ENCODE results near the gene SLMAP.
A peak's percentile ranks its signal among the peaks of the same experiment; 100 is the strongest.
"Not testable (repeated sequence)": the region's sequence is repeated elsewhere in the genome, so short reads cannot be mapped to it uniquely, and the experiment has no call there.

SLMAP gene

DNA sequence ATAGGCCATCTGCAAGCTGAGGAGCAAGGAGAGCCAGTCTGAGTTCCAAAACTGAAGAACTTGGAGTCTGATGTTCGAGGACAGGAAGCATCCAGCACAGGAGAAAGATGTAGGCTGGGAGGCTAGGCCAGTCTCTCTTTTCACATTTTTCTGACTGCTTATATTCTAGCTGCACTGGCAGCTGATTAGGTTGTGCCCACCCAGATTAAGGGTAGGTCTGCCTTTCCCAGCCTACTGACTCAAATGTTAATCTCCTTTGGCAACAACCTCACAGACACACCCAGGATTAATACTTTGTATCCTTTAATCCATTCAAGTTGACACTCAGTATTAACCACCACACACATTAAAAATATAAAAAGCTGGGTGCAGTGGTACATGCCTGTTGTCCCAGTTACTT is 113.0 kb downstream of the SLMAP start:
- not testable (repeated sequence) for H3K9me3 ChIP-seq (ENCODE audit: low read length); H3K9ac ChIP-seq (ENCODE audit: low read length); H3K27ac ChIP-seq (ENCODE audit: low read depth, low read length); H3K4me1 ChIP-seq (ENCODE audit: insufficient read depth, low read length); H3K27me3 ChIP-seq (ENCODE audit: control insufficient read depth in 1 of 2, insufficient read depth in 2 of 2, low read length in 2 of 2); H3K4me3 ChIP-seq (ENCODE audit: low read depth in 1 of 2, low read length in 2 of 2); H3K36me3 ChIP-seq (ENCODE audit: insufficient read depth, low read length)

DNA sequence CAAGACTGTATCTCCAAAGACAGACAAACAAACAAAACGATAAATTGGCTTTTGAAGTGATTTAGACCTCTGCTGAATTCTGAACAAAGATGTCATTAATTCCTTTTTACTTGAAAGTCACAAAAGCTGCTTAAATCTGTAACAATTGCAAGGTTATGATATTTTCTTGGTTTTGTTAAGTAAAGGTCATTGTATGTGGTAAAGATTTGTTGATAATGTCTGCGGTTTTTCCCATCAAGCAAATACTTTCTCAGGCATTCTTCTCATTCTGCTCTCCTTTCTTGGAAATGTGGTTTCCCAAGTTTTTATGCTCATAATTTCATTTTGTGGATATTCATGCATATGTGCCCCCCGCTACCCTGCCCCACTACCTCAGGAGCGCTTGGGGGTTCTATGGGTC is 116.5 kb downstream of the SLMAP start:
- H3K36me3 ChIP-seq (ENCODE audit: insufficient read depth, low read length) = peaks cover 4% of the 10 kb centered on the region
- no peaks in the 10 kb centered on the region for H3K9me3 ChIP-seq (ENCODE audit: low read length)
- no peak overlapping the region for H3K27ac ChIP-seq (ENCODE audit: low read depth, low read length)
- H3K27me3 ChIP-seq (ENCODE audit: control insufficient read depth in 1 of 2, insufficient read depth in 2 of 2, low read length in 2 of 2) = no peaks in the 10 kb centered on the region
- H3K4me1 ChIP-seq (ENCODE audit: insufficient read depth, low read length) = peaks cover 7% of the 10 kb centered on the region
- no peak overlapping the region for H3K9ac ChIP-seq (ENCODE audit: low read length)
- no peak overlapping the region for H3K4me3 ChIP-seq (ENCODE audit: low read depth in 1 of 2, low read length in 2 of 2)

DNA sequence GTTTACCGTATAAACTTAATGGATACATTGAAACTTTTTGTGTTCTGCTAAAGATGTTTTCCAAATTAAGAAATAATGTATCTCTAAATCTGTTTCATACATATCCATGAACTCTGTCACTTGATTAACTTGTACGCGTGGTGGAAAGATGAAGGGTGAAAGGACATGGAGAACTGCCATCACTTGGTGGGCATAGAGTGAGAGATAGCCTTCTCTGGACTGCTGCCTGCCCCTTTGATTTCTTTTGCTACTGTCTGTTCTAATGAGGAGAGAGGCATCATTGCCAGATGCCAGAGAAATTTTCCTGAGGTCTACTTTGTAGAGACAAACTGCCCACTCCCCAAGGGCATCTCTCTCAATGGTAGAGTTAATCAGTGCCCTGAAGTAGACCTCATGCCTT is 120.5 kb downstream of the SLMAP start:
- Histone ChIP-seq H3K36me3 (ENCODE audit: insufficient read depth, low read length) (no peaks in the 10 kb centered on the region), H3K27me3 (ENCODE audit: control insufficient read depth in 1 of 2, insufficient read depth in 2 of 2, low read length in 2 of 2) (no peaks in the 10 kb centered on the region), H3K4me3 (ENCODE audit: low read depth in 1 of 2, low read length in 2 of 2) (no peak overlapping the region), H3K9me3 (ENCODE audit: low read length) (no peaks in the 10 kb centered on the region), H3K27ac (ENCODE audit: low read depth, low read length) (no peak overlapping the region), H3K9ac (ENCODE audit: low read length) (no peak overlapping the region), H3K4me1 (ENCODE audit: insufficient read depth, low read length) (peaks cover 7% of the 10 kb centered on the region)

DNA sequence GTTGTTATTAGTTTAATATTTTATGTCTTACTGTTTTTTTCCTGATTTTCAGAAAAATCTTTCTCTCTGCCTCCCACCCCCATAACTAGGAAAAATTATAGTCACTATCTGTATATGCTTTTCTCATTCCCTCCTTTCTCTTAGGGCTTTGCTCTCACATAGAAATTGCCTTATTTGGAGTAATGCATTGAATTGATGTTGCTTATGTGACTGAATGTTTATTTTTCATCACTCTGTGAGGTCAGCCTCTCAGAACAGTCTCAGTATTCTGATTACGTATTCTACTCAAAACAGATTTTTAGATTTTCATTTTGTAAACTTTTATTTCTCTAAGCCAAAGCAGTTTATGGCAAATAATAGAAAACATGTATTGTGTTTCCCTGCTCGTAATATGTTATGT is 121.0 kb downstream of the SLMAP start:
- no peak overlapping the region for H3K4me3 ChIP-seq (ENCODE audit: low read depth in 1 of 2, low read length in 2 of 2)
- H3K9ac ChIP-seq (ENCODE audit: low read length) = no peak overlapping the region
- H3K9me3 ChIP-seq (ENCODE audit: low read length) = no peaks in the 10 kb centered on the region
- H3K36me3 ChIP-seq (ENCODE audit: insufficient read depth, low read length) = no peaks in the 10 kb centered on the region
- peaks cover 7% of the 10 kb centered on the region for H3K4me1 ChIP-seq (ENCODE audit: insufficient read depth, low read length)
- no peak overlapping the region for H3K27ac ChIP-seq (ENCODE audit: low read depth, low read length)
- H3K27me3 ChIP-seq (ENCODE audit: control insufficient read depth in 1 of 2, insufficient read depth in 2 of 2, low read length in 2 of 2) = no peaks in the 10 kb centered on the region

DNA sequence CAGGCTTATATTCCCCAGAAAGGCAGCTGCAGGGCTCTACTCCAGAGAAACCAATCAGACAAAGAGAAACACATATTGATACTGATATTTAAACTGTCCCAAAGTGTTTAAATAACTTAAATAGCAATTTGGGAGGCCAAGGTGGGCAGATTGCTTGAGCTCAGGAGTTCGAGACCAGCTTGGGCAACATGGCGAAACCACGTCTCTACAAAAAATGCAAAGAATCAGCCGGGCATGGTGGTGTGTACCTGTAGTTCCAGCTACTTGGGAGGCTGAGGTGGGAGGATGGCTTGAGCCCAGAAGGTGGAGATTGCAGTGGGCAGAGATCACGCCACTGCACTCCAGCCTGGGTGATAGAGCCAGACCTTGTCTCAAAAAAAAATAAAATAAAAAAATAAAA is 128.3 kb downstream of the SLMAP start:
- not testable (repeated sequence) for H3K27me3 ChIP-seq (ENCODE audit: control insufficient read depth in 1 of 2, insufficient read depth in 2 of 2, low read length in 2 of 2); H3K4me1 ChIP-seq (ENCODE audit: insufficient read depth, low read length); H3K9me3 ChIP-seq (ENCODE audit: low read length); H3K4me3 ChIP-seq (ENCODE audit: low read depth in 1 of 2, low read length in 2 of 2); H3K9ac ChIP-seq (ENCODE audit: low read length); H3K27ac ChIP-seq (ENCODE audit: low read depth, low read length); H3K36me3 ChIP-seq (ENCODE audit: insufficient read depth, low read length)

DNA sequence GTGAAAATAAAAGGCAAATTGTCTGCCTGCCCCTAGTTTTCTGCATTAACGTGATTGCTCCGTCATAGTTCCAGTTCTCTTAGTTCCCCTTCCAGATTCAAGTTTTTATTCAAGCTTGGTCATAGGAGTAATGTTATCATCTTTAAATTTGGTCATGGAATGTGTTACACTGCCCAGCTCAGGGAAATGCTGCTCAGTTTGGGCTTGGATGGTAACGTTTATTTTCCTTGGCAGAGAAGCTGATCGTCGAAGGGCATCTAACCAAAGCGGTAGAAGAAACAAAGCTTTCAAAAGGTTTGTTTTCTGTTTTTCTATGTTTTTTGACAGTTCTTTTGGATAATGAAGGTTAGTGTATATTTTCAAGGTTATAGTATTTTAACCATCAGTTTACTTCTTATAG is 133.7 kb downstream of the SLMAP start:
- Histone ChIP-seq H3K4me1 (ENCODE audit: insufficient read depth, low read length) (peaks cover 2% of the 10 kb centered on the region), H3K27ac (ENCODE audit: low read depth, low read length) (peak overlapping the region; percentile 86), H3K4me3 (ENCODE audit: low read depth in 1 of 2, low read length in 2 of 2) (peak overlapping the region; percentile 42 to 58), H3K9ac (ENCODE audit: low read length) (peak overlapping the region; percentile 92), H3K9me3 (ENCODE audit: low read length) (no peaks in the 10 kb centered on the region), H3K27me3 (ENCODE audit: control insufficient read depth in 1 of 2, insufficient read depth in 2 of 2, low read length in 2 of 2) (no peaks in the 10 kb centered on the region), H3K36me3 (ENCODE audit: insufficient read depth, low read length) (peaks cover 7% of the 10 kb centered on the region)

- H3K36me3 ChIP-seq (ENCODE audit: insufficient read depth, low read length) = peaks cover 7% of the 10 kb centered on the region
- peak overlapping the region; percentile 86 for H3K27ac ChIP-seq (ENCODE audit: low read depth, low read length)
- no peaks in the 10 kb centered on the region for H3K27me3 ChIP-seq (ENCODE audit: control insufficient read depth in 1 of 2, insufficient read depth in 2 of 2, low read length in 2 of 2)
- no peaks in the 10 kb centered on the region for H3K9me3 ChIP-seq (ENCODE audit: low read length)
- H3K4me1 ChIP-seq (ENCODE audit: insufficient read depth, low read length) = peaks cover 6% of the 10 kb centered on the region
- peak overlapping the region; percentile 92 for H3K9ac ChIP-seq (ENCODE audit: low read length)
- peak overlapping the region; percentile 42 to 58 for H3K4me3 ChIP-seq (ENCODE audit: low read depth in 1 of 2, low read length in 2 of 2)
Measured at GRCh38 chr3:57890874-57891273, 134.8 kb downstream of the SLMAP start.

DNA sequence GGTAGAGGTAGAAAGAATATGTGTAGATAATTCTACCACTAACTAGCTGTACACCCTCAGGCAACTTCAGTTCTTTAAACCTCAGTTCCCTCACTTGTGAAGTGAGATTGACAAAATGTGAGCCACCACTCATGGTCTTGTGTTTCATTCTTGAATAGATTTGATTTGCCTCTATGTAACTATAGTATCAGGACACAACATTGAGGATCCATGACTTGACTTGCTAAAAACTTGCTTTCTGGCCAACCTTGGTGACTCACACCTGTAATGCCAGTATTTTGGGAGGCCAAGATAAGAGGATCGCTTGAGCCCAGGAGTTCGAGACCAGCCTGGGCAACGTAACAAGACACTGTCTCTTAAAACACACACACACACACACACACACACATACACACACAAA is 136.3 kb downstream of the SLMAP start:
- Histone ChIP-seq H3K27ac (ENCODE audit: low read depth, low read length) (peak overlapping the region; percentile 86), H3K4me1 (ENCODE audit: insufficient read depth, low read length) (peaks cover 19% of the 10 kb centered on the region), H3K9me3 (ENCODE audit: low read length) (no peaks in the 10 kb centered on the region), H3K36me3 (ENCODE audit: insufficient read depth, low read length) (peaks cover 17% of the 10 kb centered on the region), H3K9ac (ENCODE audit: low read length) (no peak overlapping the region), H3K27me3 (ENCODE audit: control insufficient read depth in 1 of 2, insufficient read depth in 2 of 2, low read length in 2 of 2) (no peaks in the 10 kb centered on the region), H3K4me3 (ENCODE audit: low read depth in 1 of 2, low read length in 2 of 2) (peak overlapping the region in 1 of 2 donors; percentile 46)

- peak overlapping the region; percentile 55 for H3K27ac ChIP-seq (ENCODE audit: low read depth, low read length)
- H3K4me3 ChIP-seq (ENCODE audit: low read depth in 1 of 2, low read length in 2 of 2) = peak overlapping the region in 1 of 2 donors; percentile 46
- no peaks in the 10 kb centered on the region for H3K9me3 ChIP-seq (ENCODE audit: low read length)
Measured at GRCh38 chr3:57893156-57893555, 137.0 kb downstream of the SLMAP start.

DNA sequence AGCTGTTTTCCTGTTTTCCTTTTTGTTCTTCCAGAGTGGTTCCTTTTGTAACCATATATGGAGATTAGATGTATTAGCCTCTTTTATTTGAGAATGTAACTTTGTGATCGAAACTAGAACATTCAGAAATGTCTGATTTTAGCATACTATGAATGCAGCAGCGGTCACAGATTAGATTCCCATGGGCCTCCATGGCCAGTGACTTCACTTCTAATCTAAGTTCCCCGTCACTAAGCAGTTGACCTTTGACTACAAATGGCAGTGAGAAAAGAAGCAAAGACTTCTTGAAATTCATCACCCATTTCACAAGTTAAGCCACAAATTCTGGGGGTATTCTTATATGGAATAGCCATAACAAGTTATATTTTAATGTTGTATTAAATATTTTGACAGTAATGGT is 137.6 kb downstream of the SLMAP start:
- Histone ChIP-seq H3K36me3 (ENCODE audit: insufficient read depth, low read length) (peaks cover 22% of the 10 kb centered on the region), H3K27ac (ENCODE audit: low read depth, low read length) (peak overlapping the region; percentile 55), H3K4me1 (ENCODE audit: insufficient read depth, low read length) (peaks cover 25% of the 10 kb centered on the region), H3K9ac (ENCODE audit: low read length) (peak overlapping the region; percentile 43), H3K4me3 (ENCODE audit: low read depth in 1 of 2, low read length in 2 of 2) (peak overlapping the region in 1 of 2 donors; percentile 46), H3K9me3 (ENCODE audit: low read length) (no peaks in the 10 kb centered on the region), H3K27me3 (ENCODE audit: control insufficient read depth in 1 of 2, insufficient read depth in 2 of 2, low read length in 2 of 2) (no peaks in the 10 kb centered on the region)

More at GRCh38 chr3:57893156-57893555, 137.0 kb downstream of the SLMAP start:
- Histone ChIP-seq H3K27me3 (ENCODE audit: control insufficient read depth in 1 of 2, insufficient read depth in 2 of 2, low read length in 2 of 2) (no peaks in the 10 kb centered on the region), H3K4me1 (ENCODE audit: insufficient read depth, low read length) (peaks cover 24% of the 10 kb centered on the region), H3K36me3 (ENCODE audit: insufficient read depth, low read length) (peaks cover 20% of the 10 kb centered on the region), H3K9ac (ENCODE audit: low read length) (peak overlapping the region; percentile 43)

GRCh38 chr3:57896031-57896430 is 139.9 kb downstream of the SLMAP start:
- H3K4me3 ChIP-seq (ENCODE audit: low read depth in 1 of 2, low read length in 2 of 2) = no peak overlapping the region
- H3K27ac ChIP-seq (ENCODE audit: low read depth, low read length) = peak overlapping the region; percentile 56
- H3K9me3 ChIP-seq (ENCODE audit: low read length) = no peaks in the 10 kb centered on the region
- H3K4me1 ChIP-seq (ENCODE audit: insufficient read depth, low read length) = peaks cover 35% of the 10 kb centered on the region
- peak overlapping the region; percentile 11 for H3K9ac ChIP-seq (ENCODE audit: low read length)
- no peaks in the 10 kb centered on the region for H3K27me3 ChIP-seq (ENCODE audit: control insufficient read depth in 1 of 2, insufficient read depth in 2 of 2, low read length in 2 of 2)
- peaks cover 27% of the 10 kb centered on the region for H3K36me3 ChIP-seq (ENCODE audit: insufficient read depth, low read length)

DNA sequence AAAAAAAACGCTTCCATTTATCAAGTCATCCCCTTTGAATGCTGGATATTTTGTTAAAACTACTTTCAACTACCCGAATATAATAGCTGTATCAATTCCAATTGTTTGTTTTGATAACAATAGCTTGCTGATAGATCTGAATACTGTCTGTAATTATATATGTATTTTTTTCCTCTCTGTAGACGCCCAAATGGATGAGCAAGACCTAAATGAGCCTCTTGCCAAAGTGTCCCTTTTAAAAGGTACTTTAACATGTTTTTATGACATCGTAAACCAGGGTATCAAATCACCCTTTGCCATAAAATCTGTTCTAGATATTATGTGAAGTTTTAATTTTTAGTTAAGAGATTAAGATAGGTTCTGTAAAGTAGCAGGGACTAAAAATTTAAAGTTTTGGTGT is 140.6 kb downstream of the SLMAP start:
- peaks cover 30% of the 10 kb centered on the region for H3K36me3 ChIP-seq (ENCODE audit: insufficient read depth, low read length)
- peaks cover 36% of the 10 kb centered on the region for H3K4me1 ChIP-seq (ENCODE audit: insufficient read depth, low read length)
- H3K27ac ChIP-seq (ENCODE audit: low read depth, low read length) = peak overlapping the region; percentile 56
- H3K27me3 ChIP-seq (ENCODE audit: control insufficient read depth in 1 of 2, insufficient read depth in 2 of 2, low read length in 2 of 2) = no peaks in the 10 kb centered on the region
- H3K9me3 ChIP-seq (ENCODE audit: low read length) = no peaks in the 10 kb centered on the region
- H3K9ac ChIP-seq (ENCODE audit: low read length) = no peak overlapping the region
- H3K4me3 ChIP-seq (ENCODE audit: low read depth in 1 of 2, low read length in 2 of 2) = no peak overlapping the region
